Measurements from ENCODE around the gene IL2RA. TPM values are rescaled to one million over a fixed set of nuclear protein-coding genes. Genes with fewer than 3 reads are reported as not detected.

The IL2RA gene
- total RNA-seq, 2 donors from 2014 or later, result 1.7 to 2.4 TPM

DNA sequence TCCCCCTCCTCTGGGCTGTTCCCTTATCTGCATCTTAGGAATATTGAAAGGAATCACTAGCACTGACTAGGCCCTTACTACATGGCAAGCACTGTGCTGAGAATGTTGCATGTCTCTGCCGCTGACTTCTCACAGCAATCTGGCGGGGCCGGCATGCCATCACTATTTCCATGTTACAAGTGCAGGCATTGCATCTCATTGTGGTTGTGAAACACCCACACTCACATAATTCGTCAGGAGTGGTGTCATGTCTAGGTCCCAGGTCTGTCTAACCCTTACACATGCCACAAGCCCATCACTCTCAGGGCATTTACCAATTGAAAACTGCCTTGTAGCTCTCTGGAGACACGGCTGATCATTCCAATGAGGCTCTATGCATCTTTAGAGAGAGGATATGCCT is 8.5 kb upstream of the IL2RA start:
- H3K27me3 ChIP-seq, result no peaks in the 10 kb centered on the region
- H3K9me3 ChIP-seq, result no peaks in the 10 kb centered on the region
- H3K36me3 ChIP-seq, result no peaks in the 10 kb centered on the region
- H3K4me1 ChIP-seq, result no peaks in the 10 kb centered on the region
- H3K9ac ChIP-seq (ENCODE audit: low read depth in 2 of 2, low read length in 2 of 2), result no peak overlapping the region
- intact Hi-C loops (cut with DNase I), result no loop called here
- no peak for DNase-seq
- TF ChIP-seq, protein P1, sequence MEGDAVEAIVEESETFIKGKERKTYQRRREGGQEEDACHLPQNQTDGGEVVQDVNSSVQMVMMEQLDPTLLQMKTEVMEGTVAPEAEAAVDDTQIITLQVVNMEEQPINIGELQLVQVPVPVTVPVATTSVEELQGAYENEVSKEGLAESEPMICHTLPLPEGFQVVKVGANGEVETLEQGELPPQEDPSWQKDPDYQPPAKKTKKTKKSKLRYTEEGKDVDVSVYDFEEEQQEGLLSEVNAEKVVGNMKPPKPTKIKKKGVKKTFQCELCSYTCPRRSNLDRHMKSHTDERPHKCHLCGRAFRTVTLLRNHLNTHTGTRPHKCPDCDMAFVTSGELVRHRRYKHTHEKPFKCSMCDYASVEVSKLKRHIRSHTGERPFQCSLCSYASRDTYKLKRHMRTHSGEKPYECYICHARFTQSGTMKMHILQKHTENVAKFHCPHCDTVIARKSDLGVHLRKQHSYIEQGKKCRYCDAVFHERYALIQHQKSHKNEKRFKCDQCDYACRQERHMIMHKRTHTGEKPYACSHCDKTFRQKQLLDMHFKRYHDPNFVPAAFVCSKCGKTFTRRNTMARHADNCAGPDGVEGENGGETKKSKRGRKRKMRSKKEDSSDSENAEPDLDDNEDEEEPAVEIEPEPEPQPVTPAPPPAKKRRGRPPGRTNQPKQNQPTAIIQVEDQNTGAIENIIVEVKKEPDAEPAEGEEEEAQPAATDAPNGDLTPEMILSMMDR (IDR thresholded peaks at IDR 0.05), result no peak
- H3K27ac ChIP-seq, result no peak overlapping the region
- no peak overlapping the region for H3K4me3 ChIP-seq

DNA sequence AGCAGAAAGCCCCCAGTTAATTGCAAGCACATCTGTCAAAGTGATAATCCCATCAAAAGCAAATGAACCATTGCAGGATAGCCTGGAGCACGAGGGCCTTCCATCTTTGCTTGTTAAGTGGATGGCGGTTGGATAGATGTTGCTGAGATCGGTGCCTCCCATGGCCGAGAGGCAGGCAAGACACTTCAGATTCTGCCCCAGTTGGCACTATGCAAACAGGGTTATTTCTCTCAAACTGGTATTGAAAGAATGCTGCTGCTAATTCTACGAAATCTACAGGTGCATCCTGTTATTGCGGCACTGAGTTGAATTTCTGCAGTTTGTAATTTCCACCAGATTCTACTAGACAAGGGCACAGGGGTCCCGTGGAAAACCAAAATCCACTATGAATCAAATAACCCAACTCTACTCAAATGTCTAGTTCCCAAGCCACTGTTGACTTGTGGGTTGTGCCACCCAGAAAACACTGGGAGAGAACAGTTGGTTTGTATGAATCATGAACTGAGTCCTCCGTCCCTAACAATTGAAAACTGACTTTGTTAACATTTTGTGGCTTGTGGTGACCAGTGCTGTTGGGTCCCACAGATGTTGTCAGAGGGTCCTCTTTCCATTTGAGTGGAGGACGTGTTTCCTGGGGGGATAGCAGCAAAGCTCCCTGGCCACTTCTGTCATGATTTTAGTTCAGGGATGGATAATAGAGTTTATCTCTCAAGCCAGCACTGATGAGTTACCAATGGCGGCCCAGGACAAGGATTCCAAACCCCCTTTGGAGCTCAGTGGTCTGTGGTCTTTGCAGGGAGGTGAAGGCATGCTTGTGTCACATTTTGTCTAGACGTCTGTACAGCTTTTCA is 7.1 kb upstream of the IL2RA start:
- Histone ChIP-seq H3K4me1 (no peaks in the 10 kb centered on the region), H3K9ac (ENCODE audit: low read depth in 2 of 2, low read length in 2 of 2) (no peak overlapping the region), H3K27me3 (no peaks in the 10 kb centered on the region), H3K9me3 (no peaks in the 10 kb centered on the region), H3K36me3 (no peaks in the 10 kb centered on the region), H3K4me3 (no peak overlapping the region), H3K27ac (no peak overlapping the region)
- TF ChIP-seq, protein P1 (IDR thresholded peaks at IDR 0.05), result no peak
- intact Hi-C loops (cut with DNase I), result no loop called here
- DNase-seq, result no peak

GRCh38 chr10:6068422-6068821 is 6.3 kb upstream of the IL2RA start:
- Histone ChIP-seq H3K36me3 (no peaks in the 10 kb centered on the region), H3K4me1 (no peaks in the 10 kb centered on the region), H3K9ac (ENCODE audit: low read depth in 2 of 2, low read length in 2 of 2) (no peak overlapping the region), H3K27me3 (no peaks in the 10 kb centered on the region), H3K27ac (no peak overlapping the region), H3K9me3 (no peaks in the 10 kb centered on the region), H3K4me3 (no peak overlapping the region)
- no peak for DNase-seq
- TF ChIP-seq, protein P1 (IDR thresholded peaks at IDR 0.05), result no peak
- intact Hi-C loops (cut with DNase I), result no loop called here

GRCh38 chr10:6068006-6068405 is 5.8 kb upstream of the IL2RA start:
- TF ChIP-seq, protein P1 (IDR thresholded peaks at IDR 0.05), result no peak
- H3K27me3 ChIP-seq, result no peaks in the 10 kb centered on the region
- intact Hi-C loops (cut with DNase I), result no loop called here
- no peaks in the 10 kb centered on the region for H3K36me3 ChIP-seq
- H3K9me3 ChIP-seq, result no peaks in the 10 kb centered on the region
- no peak overlapping the region for H3K27ac ChIP-seq
- no peaks in the 10 kb centered on the region for H3K4me1 ChIP-seq
- H3K9ac ChIP-seq (ENCODE audit: low read depth in 2 of 2, low read length in 2 of 2), result no peak overlapping the region
- no peak for DNase-seq
- no peak overlapping the region for H3K4me3 ChIP-seq

- intact Hi-C loops (cut with DNase I), result no loop called here
- H3K9me3 ChIP-seq, result no peaks in the 10 kb centered on the region
- no peaks in the 10 kb centered on the region for H3K36me3 ChIP-seq
- no peak overlapping the region for H3K9ac ChIP-seq (ENCODE audit: low read depth in 2 of 2, low read length in 2 of 2)
- H3K4me3 ChIP-seq, result no peak overlapping the region
- no peak overlapping the region for H3K27ac ChIP-seq
- H3K4me1 ChIP-seq, result no peaks in the 10 kb centered on the region
- no peak for DNase-seq
- H3K27me3 ChIP-seq, result no peaks in the 10 kb centered on the region
- TF ChIP-seq, protein P1 (IDR thresholded peaks at IDR 0.05), result no peak
Observed at GRCh38 chr10:6067457-6067856, 5.3 kb upstream of the IL2RA start.
